K562 (cell line): ENCODE data around the gene CENPQ. TPM values are rescaled to one million over a fixed set of nuclear protein-coding genes. Genes with fewer than 3 reads are reported as not detected.

Source experiments
- ATAC-seq: fragments of 200-7000 bp; cut with Tn5 transposase; 3 replicates; pipeline ENCODE4 v1.9.1; 2020; ENCODE audit warnings: moderate library complexity
- BruUV-seq: library from RNA; stranded (reverse); fragments of 400-500 nt; replicated peaks from 2 replicates; lab custom pipeline; 2021; lab: Mats Ljungman, UMichigan
- CTCF ChIA-PET: fragments of 300-600 bp; formaldehyde crosslinking; extraction: SDS; loops from one replicate; lab custom pipeline; 2021; ENCODE audit warnings: low intra/inter-chr PET ratio; lab: Yijun Ruan, JAX
- POLR2A ChIA-PET: fragments of 300-600, 350-650 bp; sonication (Branson Sonifier 250); formaldehyde crosslinking; extraction: SDS; loops from one replicate; lab custom pipeline; 2021; ENCODE audit warnings: antibody characterized with exemption, inconsistent platforms; lab: Yijun Ruan, JAX
- DNase-seq, 4 experiments: peaks; one replicate each; pipeline versions ENCODE4 v3.0.0 to v3.0.0-alpha.2; 2011 to 2018; ENCODE audit warnings: low spot score in 3 of 4, mixed read lengths in 3 of 4; ENCODE audit errors: extremely low read depth in 1 of 4
- FAIRE-seq: peaks from 2 replicates; lab custom pipeline; 2011; peaks lifted over from hg19 to GRCh38; lab: Jason Lieb, UNC
- H2AFZ ChIP-seq: 2 replicates; pipeline ENCODE4 v1.6.0; 2011; ENCODE audit warnings: low read depth, low read length, control low read depth, inconsistent platforms
- H3K27ac ChIP-seq: fragments of 200-600 bp; 3 replicates; pipeline ENCODE4 v1.8.0; 2011; ENCODE audit warnings: low read depth, mild to moderate bottlenecking, control low read depth, inconsistent platforms, low read length, moderate library complexity, mixed read lengths; ENCODE audit errors: extremely low read depth
- H3K27me3 ChIP-seq, 2 experiments: fragments of 300-600 bp in 1 of 2; 2 replicates in 1 of 2; 3 replicates in 1 of 2; pipeline versions ENCODE4 v1.6.0 to v1.8.0; 2011; ENCODE audit warnings: inconsistent platforms in 2 of 2, low read length in 2 of 2, mild to moderate bottlenecking in 1 of 2, mixed read lengths in 1 of 2, moderate library complexity in 1 of 2; ENCODE audit not compliant: control insufficient read depth in 2 of 2, insufficient read depth in 2 of 2
- H3K36me3 ChIP-seq: fragments of 300-600 bp; 3 replicates; pipeline ENCODE4 v1.8.0; 2011; ENCODE audit warnings: mild to moderate bottlenecking, low read length, inconsistent platforms; ENCODE audit not compliant: control insufficient read depth, insufficient read depth
- H3K4me1 ChIP-seq, 2 experiments: fragments of 200-600 bp in 1 of 2; replicated peaks in 1 of 2; 2 replicates in 1 of 2; 3 replicates in 1 of 2; pipeline versions ENCODE4 v1.5.1 to v1.8.0; 2011; ENCODE audit warnings: inconsistent platforms in 2 of 2, low read length in 2 of 2, mild to moderate bottlenecking in 1 of 2, mixed read lengths in 1 of 2, moderate library complexity in 1 of 2; ENCODE audit not compliant: control insufficient read depth in 2 of 2, insufficient read depth in 2 of 2
- H3K4me2 ChIP-seq: 2 replicates; pipeline ENCODE4 v1.6.1; 2011; ENCODE audit warnings: low read length, control low read depth, inconsistent platforms, mixed read lengths; ENCODE audit not compliant: insufficient read depth
- H3K4me3 ChIP-seq: fragments of 200-600 bp; sonication (generic), shearing (Covaris generic); 2 replicates; pipeline ENCODE4 v1.5.1; 2016; ENCODE audit warnings: control low read depth, inconsistent platforms
- H3K79me2 ChIP-seq: fragments of 200-600 bp; 3 replicates; pipeline ENCODE4 v1.8.0; 2011; ENCODE audit warnings: low read length, inconsistent platforms; ENCODE audit not compliant: control insufficient read depth, insufficient read depth
- H3K9ac ChIP-seq, 2 experiments: 2 replicates each; pipeline versions ENCODE4 v1.6.0 to v1.6.1; 2011; ENCODE audit warnings: low read depth in 2 of 2, low read length in 2 of 2, control low read depth in 1 of 2, inconsistent platforms in 1 of 2, mild to moderate bottlenecking in 1 of 2, mixed read lengths in 1 of 2; ENCODE audit not compliant: insufficient read depth in 1 of 2
- H3K9me1 ChIP-seq: one replicate; pipeline ENCODE4 v1.6.0; 2011; ENCODE audit warnings: inconsistent platforms, mild to moderate bottlenecking, low read length, moderate library complexity; ENCODE audit not compliant: control insufficient read depth, insufficient read depth
- H3K9me3 ChIP-seq: replicated peaks from 2 replicates; pipeline ENCODE4 v1.5.1; 2011; ENCODE audit warnings: low read depth, low read length, inconsistent platforms; ENCODE audit not compliant: control insufficient read depth, insufficient read depth
- H4K20me1 ChIP-seq: replicated peaks from 2 replicates; pipeline ENCODE4 v1.6.1; 2011; ENCODE audit warnings: low read length, inconsistent platforms, mixed read lengths; ENCODE audit not compliant: control insufficient read depth, insufficient read depth
- EP400 ChIP-seq: fragments of 450-650 bp; IDR thresholded peaks from 2 replicates; pipeline ENCODE4 v1.6.1; 2017; ENCODE audit warnings: antibody characterized with exemption, mild to moderate bottlenecking, moderate library complexity
- FOSL1 ChIP-seq: fragments of 200-800 bp; sonication (Bioruptor generic); conservative IDR thresholded peaks from 2 replicates; pipeline ENCODE4 v1.6.1; 2016; ENCODE audit warnings: missing genetic modification characterization, missing compliant biosample characterization
- IRF9 ChIP-seq: fragments of 450-650 bp; IDR thresholded peaks from 2 replicates; pipeline ENCODE4 v1.6.1; 2016; ENCODE audit warnings: missing biosample characterization, missing genetic modification characterization
- PRDM10 ChIP-seq: fragments of 450-650 bp; IDR thresholded peaks from 2 replicates; pipeline ENCODE4 v1.6.1; 2018; ENCODE audit not compliant: partially characterized antibody
- WGBS: fragments of 100-300 bp; shearing (Covaris generic); methylation state at CpG from one replicate; pipeline ENCODE4 v1.1.6; 2016; ENCODE audit warnings: low coverage, mixed read lengths; ENCODE audit not compliant: insufficient coverage; ENCODE audit errors: missing lambda C conversion rate; 5-methylcytosine and 5-hydroxymethylcytosine counted together
- in situ Hi-C: fragments of 300-500 bp; cut with MboI; formaldehyde crosslinking; loops from 4 replicates; pipeline ENCODE4 v1.15.0; 2018; ENCODE audit warnings: inconsistent platforms, mixed read lengths
- intact Hi-C: fragments of 100-400 bp; cut with micrococcal nuclease; formaldehyde crosslinking; loops from 2 replicates; pipeline ENCODE4 v1.14.2; 2022
- polyA plus RNA-seq, 8 experiments: library from polyadenylated mRNA; depleted of rRNA in 4 of 8; stranded (reverse) in 5 of 8; unstranded in 3 of 8; fragments of >200 nt; fragmentation: Nextera tagmentation in 2 of 8; fragmentation: Illumina TruSeq in 1 of 8; extraction: Ambion mirVana in 2 of 8; extraction: Trizol in 1 of 8; gene quantifications; 2 replicates each; pipeline versions ENCODE4 v1.2.1 to v1.2.3, GENCODE V29; 2011 to 2014; ENCODE audit warnings: inconsistent platforms in 1 of 8, missing spikeins in 1 of 8
- total RNA-seq, 7 experiments: library from RNA; depleted of rRNA in 6 of 7; stranded (reverse); fragments of >200 nt in 6 of 7; fragmentation: Illumina TruSeq in 2 of 7; extraction: Trizol in 2 of 7; gene quantifications; 2 replicates each; pipeline versions ENCODE4 v1.2.1 to v1.2.3, GENCODE V29; 2011 to 2021; ENCODE audit warnings: low replicate concordance in 1 of 7

Gene CENPQ
- total and polyA plus RNA-seq, 9 of the 15 experiments (the other 6 are each of a cell fraction or from before 2014, with no cell fraction given) = 12.7 to 48.3 (median 26.4) TPM

- DNase-seq (peak in 1 of 4 experiments; percentile 16), ATAC-seq (no peak)
- Histone ChIP-seq H3K27ac (no peak overlapping the region), H4K20me1 (no peaks in the 10 kb centered on the region), H3K36me3 (peaks cover 25% of the 10 kb centered on the region), H3K27me3 (no peaks in the 10 kb centered on the region)
- TF ChIP-seq EP400 (no peak), IRF9 (tag) (no peak), FOSL1 (tag) (0 out of 2 replicates have a peak, but pooled peaks have one; percentile 29), PRDM10 (peak; percentile 48)
- TF ChIP-seq, all 486 proteins: peak for 2
- ChIA-PET POLR2A (interaction anchor here (0.6 to 1.2 kb wide), 2 partner anchors 9 to 11 kb away, joined by 3 read pairs; no protein-coding TSS in a partner anchor), CTCF (no interaction called here)
- intact Hi-C loops (no loop called here), in situ Hi-C loops (no loop called here)
- Histone ChIP-seq H3K79me2 (peaks cover 13% of the 10 kb centered on the region), H3K9me3 (no peaks in the 10 kb centered on the region), H3K4me3 (no peak overlapping the region), H2AFZ (no peak overlapping the region), H3K9me1 (no peaks in the 10 kb centered on the region), H3K4me2 (no peak overlapping the region), H3K9ac (no peak overlapping the region), H3K4me1 (peaks cover 0 to 3% of the 10 kb centered on the region in 2 experiments; a peak in 1 of 5 replicates)
- BruUV-seq = no TSS peak
- 29% methylated on average over 4 of the region's 4 CpGs for WGBS
- FAIRE-seq = no peak
Measured at GRCh38 chr6:49457771-49458170, 5.4 kb upstream of the CENPQ start.
